Gastroesophageal sphincter (tissue), 3 donors: ENCODE data around the gene RHEX.

Experiments
- EP300 ChIP-seq: sonication (generic); formaldehyde crosslinking; IDR thresholded peaks from one replicate; pipeline ENCODE4 v1.6.1; 2017; ENCODE audit warnings: antibody characterized with exemption, mild to moderate bottlenecking
- POLR2A ChIP-seq, 2 donors: fragments of 450-650 bp; IDR thresholded peaks; one replicate each; pipeline ENCODE4 v1.6.1; 2017; ENCODE audit warnings: antibody characterized with exemption in 2 of 2, mild to moderate bottlenecking in 2 of 2, moderate library complexity in 1 of 2
- POLR2AphosphoS5 ChIP-seq: sonication (generic); formaldehyde crosslinking; IDR thresholded peaks from one replicate; pipeline ENCODE4 v1.6.1; 2017; ENCODE audit warnings: antibody characterized with exemption
- TF ChIP-seq, protein P1 (sequence below), 4 experiments: fragments of 200-600 bp in 2 of 4; fragments of 450-650 bp in 2 of 4; sonication (generic) in 1 of 4; IDR thresholded peaks; one replicate each; pipeline ENCODE4 v1.5.1; 2017 to 2019; ENCODE audit warnings: antibody characterized with exemption in 4 of 4, mild to moderate bottlenecking in 2 of 4, moderate library complexity in 2 of 4

DNA sequence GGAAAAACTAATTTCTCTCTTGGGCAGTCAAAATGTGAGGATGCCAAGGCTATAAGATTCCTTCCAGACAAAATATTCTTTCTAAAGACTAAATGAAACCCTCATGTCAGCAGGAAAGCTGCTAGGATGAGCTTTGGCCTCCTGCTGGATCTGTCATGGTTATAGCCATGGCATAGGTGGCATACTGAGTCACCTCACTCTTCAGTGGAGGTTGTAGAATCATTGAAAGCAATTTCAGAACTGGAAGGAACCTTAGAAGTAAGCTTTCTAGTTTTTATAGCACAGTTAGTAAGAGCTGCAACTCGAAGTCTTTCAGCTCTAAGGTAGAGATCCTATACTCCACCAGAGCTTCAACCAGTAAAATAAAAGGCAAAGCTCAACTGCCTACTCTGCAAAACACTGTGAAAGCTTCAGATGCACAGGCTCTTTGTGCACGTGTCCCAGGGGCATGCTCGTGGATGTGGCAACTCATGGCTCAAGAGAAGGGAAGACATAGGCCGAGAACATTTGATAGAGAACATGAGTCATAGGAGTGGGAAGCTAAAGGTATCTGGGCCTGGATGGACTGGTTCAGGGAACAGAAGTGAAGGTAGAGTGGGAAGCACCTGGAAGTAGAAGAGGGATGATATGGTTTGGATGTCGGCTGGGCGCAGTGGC is 58.4 kb downstream of the RHEX start:
- no peak for TF ChIP-seq POLR2AphosphoS5
- no peak for TF ChIP-seq POLR2A (IDR thresholded peaks at IDR 0.05)
- TF ChIP-seq, protein P1, sequence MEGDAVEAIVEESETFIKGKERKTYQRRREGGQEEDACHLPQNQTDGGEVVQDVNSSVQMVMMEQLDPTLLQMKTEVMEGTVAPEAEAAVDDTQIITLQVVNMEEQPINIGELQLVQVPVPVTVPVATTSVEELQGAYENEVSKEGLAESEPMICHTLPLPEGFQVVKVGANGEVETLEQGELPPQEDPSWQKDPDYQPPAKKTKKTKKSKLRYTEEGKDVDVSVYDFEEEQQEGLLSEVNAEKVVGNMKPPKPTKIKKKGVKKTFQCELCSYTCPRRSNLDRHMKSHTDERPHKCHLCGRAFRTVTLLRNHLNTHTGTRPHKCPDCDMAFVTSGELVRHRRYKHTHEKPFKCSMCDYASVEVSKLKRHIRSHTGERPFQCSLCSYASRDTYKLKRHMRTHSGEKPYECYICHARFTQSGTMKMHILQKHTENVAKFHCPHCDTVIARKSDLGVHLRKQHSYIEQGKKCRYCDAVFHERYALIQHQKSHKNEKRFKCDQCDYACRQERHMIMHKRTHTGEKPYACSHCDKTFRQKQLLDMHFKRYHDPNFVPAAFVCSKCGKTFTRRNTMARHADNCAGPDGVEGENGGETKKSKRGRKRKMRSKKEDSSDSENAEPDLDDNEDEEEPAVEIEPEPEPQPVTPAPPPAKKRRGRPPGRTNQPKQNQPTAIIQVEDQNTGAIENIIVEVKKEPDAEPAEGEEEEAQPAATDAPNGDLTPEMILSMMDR (IDR thresholded peaks at IDR 0.05): no peak
- no peak for TF ChIP-seq EP300
